AG04450 (cell line): Measurements from ENCODE around the gene CYSRT1. TPM values are rescaled to one million over a fixed set of nuclear protein-coding genes. Genes with fewer than 3 reads are reported as not detected.

Experiments
- CTCF ChIA-PET: fragments of 300-600, 350-600 bp; formaldehyde crosslinking; extraction: SDS; loops from one replicate; lab custom pipeline; 2022; ENCODE audit warnings: antibody characterized with exemption, inconsistent platforms; lab: Charles Lee
- POLR2A ChIA-PET: fragments of 350-600 bp; formaldehyde crosslinking; extraction: SDS; loops from one replicate; lab custom pipeline; 2021; ENCODE audit warnings: antibody characterized with exemption, inconsistent platforms; lab: Yijun Ruan, JAX
- DNase-seq: peaks from one replicate; pipeline ENCODE4 v3.0.0-alpha.2; 2011; ENCODE audit warnings: low read depth, low spot score
- H3K27ac ChIP-seq: one replicate; pipeline ENCODE4 v1.5.1; 2012; ENCODE audit warnings: low read depth, low read length, control low read depth
- H3K27me3 ChIP-seq: one replicate; pipeline ENCODE4 v1.6.0; 2012; ENCODE audit warnings: low read length; ENCODE audit not compliant: control insufficient read depth, insufficient read depth
- H3K4me3 ChIP-seq: 2 replicates; pipeline ENCODE4 v1.5.1; 2011; ENCODE audit warnings: mild to moderate bottlenecking, low read depth, low read length, control low read depth
- H3K9me3 ChIP-seq: 2 replicates; pipeline ENCODE4 v1.5.1; 2012; ENCODE audit warnings: low read length; ENCODE audit not compliant: control insufficient read depth, insufficient read depth
- polyA plus RNA-seq: library from polyadenylated mRNA; depleted of rRNA; stranded (reverse); fragments of >200 nt; gene quantifications from 2 replicates; pipeline ENCODE4 v1.2.3, GENCODE V29; 2011
- TF ChIP-seq, protein P1 (sequence below): IDR thresholded peaks from 2 replicates; pipeline ENCODE4 v1.5.1; 2011; ENCODE audit warnings: low read depth, low read length, control low read depth, inconsistent platforms

CYSRT1 gene
- polyA plus RNA-seq, 1 experiment, result 0.27 TPM

DNA sequence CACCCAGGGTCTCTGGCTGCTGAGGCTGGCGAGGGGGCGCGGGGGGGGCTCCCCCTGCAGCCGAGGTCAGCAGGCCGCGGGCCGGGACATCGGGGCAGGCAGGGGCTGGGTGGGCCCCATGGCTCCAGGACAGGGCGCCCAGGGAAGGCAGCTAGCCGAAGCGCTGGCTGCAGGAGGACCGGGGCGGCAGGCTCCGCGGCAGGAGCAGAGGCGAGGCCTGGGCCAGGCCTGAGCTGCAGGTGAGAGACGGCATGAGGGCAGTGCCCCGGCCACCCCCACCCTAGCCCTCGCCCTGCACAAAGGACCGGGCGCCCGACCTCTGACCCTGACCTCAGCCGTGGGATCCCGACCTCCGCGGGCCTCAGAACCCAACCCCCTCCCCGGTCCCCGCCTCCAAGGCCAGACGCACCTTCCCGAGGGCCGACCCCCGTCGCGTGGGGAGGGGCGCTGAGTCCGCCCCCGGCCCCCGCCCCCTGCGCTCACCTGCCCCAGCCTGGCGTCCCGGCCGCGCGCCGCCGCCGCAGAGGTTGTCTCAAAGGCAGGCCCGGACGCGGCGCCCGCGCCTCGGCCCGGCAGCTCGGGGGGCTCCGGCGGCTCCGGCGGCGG, 3.4 kb upstream of the CYSRT1 start:
- Histone ChIP-seq H3K4me3 (peak overlapping the region; percentile 39), H3K9me3 (no peaks in the 10 kb centered on the region; the same call in 1 of the 2 replicates), H3K27ac (no peak overlapping the region), H3K27me3 (no peaks in the 10 kb centered on the region)
- no peak for DNase-seq
- ChIA-PET CTCF (no interaction called here), POLR2A (interaction anchor here (0.7 to 1.4 kb wide), 3 partner anchors 13 to 33 kb away, joined by 3 to 6 read pairs (median 3); partner anchors contain the start of gene TUBB4B)
- TF ChIP-seq, protein P1, sequence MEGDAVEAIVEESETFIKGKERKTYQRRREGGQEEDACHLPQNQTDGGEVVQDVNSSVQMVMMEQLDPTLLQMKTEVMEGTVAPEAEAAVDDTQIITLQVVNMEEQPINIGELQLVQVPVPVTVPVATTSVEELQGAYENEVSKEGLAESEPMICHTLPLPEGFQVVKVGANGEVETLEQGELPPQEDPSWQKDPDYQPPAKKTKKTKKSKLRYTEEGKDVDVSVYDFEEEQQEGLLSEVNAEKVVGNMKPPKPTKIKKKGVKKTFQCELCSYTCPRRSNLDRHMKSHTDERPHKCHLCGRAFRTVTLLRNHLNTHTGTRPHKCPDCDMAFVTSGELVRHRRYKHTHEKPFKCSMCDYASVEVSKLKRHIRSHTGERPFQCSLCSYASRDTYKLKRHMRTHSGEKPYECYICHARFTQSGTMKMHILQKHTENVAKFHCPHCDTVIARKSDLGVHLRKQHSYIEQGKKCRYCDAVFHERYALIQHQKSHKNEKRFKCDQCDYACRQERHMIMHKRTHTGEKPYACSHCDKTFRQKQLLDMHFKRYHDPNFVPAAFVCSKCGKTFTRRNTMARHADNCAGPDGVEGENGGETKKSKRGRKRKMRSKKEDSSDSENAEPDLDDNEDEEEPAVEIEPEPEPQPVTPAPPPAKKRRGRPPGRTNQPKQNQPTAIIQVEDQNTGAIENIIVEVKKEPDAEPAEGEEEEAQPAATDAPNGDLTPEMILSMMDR, result no peak

DNA sequence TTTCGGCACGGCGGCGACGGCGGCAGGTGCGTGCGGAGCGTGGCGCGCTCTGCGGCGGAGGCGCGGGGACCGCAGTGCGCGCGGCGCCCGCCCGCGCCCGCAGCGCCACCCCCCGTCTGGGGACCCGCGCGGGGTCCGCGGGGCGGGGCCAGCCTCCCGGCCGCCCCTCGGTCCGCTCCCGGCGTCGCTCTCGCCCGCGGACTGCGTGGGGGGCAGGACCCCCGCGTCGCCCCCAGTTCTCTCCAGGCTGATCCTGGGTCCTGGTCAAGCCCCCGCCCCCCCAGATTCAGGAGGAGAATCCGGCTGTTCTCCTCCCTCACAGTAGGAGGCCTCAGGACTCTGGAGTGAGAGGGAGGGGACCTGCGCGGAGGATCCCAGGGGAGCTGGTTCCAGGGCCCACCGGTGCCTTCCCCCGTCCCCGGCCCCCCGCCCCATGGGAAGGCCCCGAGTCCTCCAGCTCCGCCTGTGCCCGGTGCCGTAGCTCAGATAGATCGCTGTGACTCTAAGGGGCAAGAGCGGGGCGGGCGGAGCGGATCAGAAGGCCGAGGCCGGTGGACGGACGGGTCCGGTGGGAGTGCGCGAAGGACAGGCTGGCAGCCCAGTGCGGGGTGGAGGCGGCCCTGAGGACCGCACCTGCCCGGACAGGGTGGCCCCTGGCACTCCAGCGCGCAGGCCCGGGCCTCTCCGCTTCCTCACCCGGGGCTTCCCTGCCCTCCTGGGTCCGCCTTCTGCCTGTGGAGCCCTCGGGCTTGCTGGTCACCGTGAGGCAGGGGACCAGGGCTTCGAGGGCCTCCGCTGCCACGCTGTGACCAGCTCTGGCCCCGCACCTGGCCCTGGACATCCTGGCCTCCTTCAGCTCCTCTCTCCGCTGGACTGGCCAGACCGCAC, 2.5 kb upstream of the CYSRT1 start, which contains the start of gene RNF208:
Gene RNF208, minus strand, starts transcription at position 51 of the 888 bp plus-strand sequence. CDS start 1,028 bp downstream, outside the sequence.
- ChIA-PET POLR2A (interaction anchor here (0.7 to 2.4 kb wide), 9 partner anchors 14 to 99 kb away, joined by 3 to 28 read pairs (median 7); partner anchors contain the start of genes ANAPC2, NDOR1, SSNA1 and TMEM203), CTCF (interaction anchor here (0.6 to 3.7 kb wide), 3 partner anchors 14 to 193 kb away, joined by 3 to 29 read pairs (median 6); no protein-coding TSS in a partner anchor)
- Histone ChIP-seq H3K9me3 (no peaks in the 10 kb centered on the region; the same call in 1 of the 2 replicates), H3K4me3 (peak within 1 kb of the TSS; percentile 48), H3K27ac (peak within 1 kb of the TSS; percentile 52), H3K27me3 (no peaks in the 10 kb centered on the region)
- TF ChIP-seq, protein P1, result no peak
- no peak for DNase-seq

DNA sequence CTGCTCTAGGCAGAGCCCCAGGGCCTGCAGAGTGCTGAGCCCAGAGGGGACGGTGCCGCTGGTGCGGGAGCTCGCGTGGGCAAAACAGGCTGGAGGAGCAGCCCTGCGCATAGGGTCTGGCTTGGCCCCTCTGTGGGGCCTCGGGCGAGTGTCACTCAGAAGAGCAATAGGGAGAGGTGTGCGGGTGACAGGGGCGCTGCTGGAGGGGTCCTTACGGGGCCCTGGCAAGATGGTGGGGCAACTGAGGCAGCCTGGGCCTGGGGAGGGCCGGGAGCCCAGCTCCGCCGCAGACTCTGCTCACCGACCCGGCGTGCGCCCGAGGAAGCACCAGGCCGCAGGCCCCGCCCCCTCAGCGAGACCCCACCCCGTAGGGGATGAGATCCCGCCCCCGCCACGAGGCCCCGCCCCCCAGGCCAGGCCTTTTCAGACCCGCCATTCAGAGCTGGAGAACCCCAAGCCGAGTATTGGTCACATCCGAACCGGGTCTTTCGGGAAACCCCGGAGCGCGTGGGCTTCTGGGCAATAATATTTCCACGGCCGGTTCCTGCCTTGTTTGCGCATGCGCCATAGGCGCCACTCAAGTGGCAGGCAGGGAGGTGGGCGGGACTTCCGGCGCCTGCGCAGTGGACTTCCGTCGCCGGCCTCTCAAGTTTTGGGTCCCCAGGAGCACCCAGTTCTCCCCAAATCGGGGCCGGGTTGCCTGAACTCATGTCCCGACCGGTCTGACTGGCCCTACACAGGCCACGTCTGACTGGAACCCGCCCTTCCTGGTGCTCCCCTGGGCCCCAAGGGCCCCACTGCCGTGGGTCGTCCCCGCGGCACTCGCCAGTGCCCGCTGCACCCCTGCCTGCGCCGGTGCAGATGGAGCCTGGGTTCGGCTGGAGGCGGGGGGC, 1.6 kb upstream of the CYSRT1 start:
- H3K27ac ChIP-seq, result peak overlapping the region; percentile 65
- no peaks in the 10 kb centered on the region; the same call in 1 of the 2 replicates for H3K9me3 ChIP-seq
- ChIA-PET POLR2A (interaction anchor here (0.7 to 2.4 kb wide), 10 partner anchors 13 to 100 kb away, joined by 3 to 28 read pairs (median 7); partner anchors contain the start of genes ANAPC2, NDOR1, SSNA1 and TMEM203), CTCF (interaction anchor here (0.6 to 3.7 kb wide), 7 partner anchors 13 to 277 kb away, joined by 3 to 29 read pairs (median 6); partner anchors contain the start of gene SSNA1)
- H3K27me3 ChIP-seq, result no peaks in the 10 kb centered on the region
- peak; percentile 96 for DNase-seq
- TF ChIP-seq, protein P1, result no peak
- H3K4me3 ChIP-seq, result peak overlapping the region; percentile 80

DNA sequence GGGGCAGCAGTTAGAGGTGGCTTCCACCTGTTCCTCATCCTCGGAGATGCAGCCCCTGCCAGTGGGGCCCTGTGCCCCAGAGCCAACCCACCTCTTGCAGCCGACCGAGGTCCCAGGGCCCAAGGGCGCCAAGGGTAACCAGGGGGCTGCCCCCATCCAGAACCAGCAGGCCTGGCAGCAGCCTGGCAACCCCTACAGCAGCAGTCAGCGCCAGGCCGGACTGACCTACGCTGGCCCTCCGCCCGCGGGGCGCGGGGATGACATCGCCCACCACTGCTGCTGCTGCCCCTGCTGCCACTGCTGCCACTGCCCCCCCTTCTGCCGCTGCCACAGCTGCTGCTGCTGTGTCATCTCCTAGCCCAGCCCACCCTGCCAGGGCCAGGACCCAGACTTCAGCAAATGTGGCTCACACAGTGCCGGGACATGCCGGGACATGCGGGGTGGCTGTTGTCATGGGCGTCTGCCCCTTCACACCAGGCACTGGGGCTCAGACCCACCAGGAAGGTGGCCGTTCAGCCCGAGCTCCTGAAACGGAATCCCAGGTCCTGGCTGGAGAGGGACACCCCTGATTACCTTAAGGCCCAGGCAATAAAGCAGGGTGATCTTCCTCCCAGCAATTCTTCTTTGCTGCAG, 841 bp downstream of the CYSRT1 start:
- Histone ChIP-seq H3K27me3 (no peaks in the 10 kb centered on the region), H3K4me3 (no peak overlapping the region), H3K9me3 (no peaks in the 10 kb centered on the region; the same call in 1 of the 2 replicates), H3K27ac (no peak overlapping the region)
- DNase-seq, result no peak
- CTCF ChIA-PET, result interaction anchor here (1.0 to 3.7 kb wide), 3 partner anchors 11 to 158 kb away, joined by 3 to 29 read pairs (median 14); no protein-coding TSS in a partner anchor
- POLR2A ChIA-PET, result interaction anchor here (1.3 kb wide), 1 partner anchor 15 kb away, joined by 6 read pairs; the partner anchor contains the start of gene TUBB4B
- TF ChIP-seq, protein P1, result no peak
